Measurements from ENCODE around the gene KAT5. TPM values are rescaled to one million over a fixed set of nuclear protein-coding genes. Genes with fewer than 3 reads are reported as not detected.

Gene KAT5
- total RNA-seq, 1 experiment from 2014 or later, result 56.6 TPM

GRCh38 chr11:65720211-65720934, 8.3 kb downstream of the KAT5 start, which contains the start of gene RNASEH2C (continued):
- TF ChIP-seq ARID4B (CRISPR knock-in tag; IDR thresholded peaks at IDR 0.05; ENCODE audit: borderline replicate concordance), result peak; percentile 76; the same call in 1 of the 2 replicates
- TF ChIP-seq OVOL2 (CRISPR knock-in tag; IDR thresholded peaks at IDR 0.05; ENCODE audit: borderline replicate concordance), result no peak
- peak; percentile 31; the same call in 1 of the 2 replicates for TF ChIP-seq JUN (CRISPR knock-in tag; IDR thresholded peaks at IDR 0.05)
- no peak for TF ChIP-seq ZNF423 (CRISPR knock-in tag; IDR thresholded peaks at IDR 0.05)
- no peak for TF ChIP-seq ZNF671 (CRISPR knock-in tag; IDR thresholded peaks at IDR 0.05)
- peak; percentile 48; the same call in 1 of the 2 replicates for TF ChIP-seq USF2 (CRISPR knock-in tag; IDR thresholded peaks at IDR 0.05)
- TF ChIP-seq, protein P1, sequence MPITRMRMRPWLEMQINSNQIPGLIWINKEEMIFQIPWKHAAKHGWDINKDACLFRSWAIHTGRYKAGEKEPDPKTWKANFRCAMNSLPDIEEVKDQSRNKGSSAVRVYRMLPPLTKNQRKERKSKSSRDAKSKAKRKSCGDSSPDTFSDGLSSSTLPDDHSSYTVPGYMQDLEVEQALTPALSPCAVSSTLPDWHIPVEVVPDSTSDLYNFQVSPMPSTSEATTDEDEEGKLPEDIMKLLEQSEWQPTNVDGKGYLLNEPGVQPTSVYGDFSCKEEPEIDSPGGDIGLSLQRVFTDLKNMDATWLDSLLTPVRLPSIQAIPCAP (CRISPR knock-in tag; IDR thresholded peaks at IDR 0.05), result no peak; the same call in 1 of the 2 replicates
- no peak; the same call in 1 of the 2 replicates for TF ChIP-seq NR2C2 (CRISPR knock-in tag; IDR thresholded peaks at IDR 0.05)
- TF ChIP-seq, protein P2, sequence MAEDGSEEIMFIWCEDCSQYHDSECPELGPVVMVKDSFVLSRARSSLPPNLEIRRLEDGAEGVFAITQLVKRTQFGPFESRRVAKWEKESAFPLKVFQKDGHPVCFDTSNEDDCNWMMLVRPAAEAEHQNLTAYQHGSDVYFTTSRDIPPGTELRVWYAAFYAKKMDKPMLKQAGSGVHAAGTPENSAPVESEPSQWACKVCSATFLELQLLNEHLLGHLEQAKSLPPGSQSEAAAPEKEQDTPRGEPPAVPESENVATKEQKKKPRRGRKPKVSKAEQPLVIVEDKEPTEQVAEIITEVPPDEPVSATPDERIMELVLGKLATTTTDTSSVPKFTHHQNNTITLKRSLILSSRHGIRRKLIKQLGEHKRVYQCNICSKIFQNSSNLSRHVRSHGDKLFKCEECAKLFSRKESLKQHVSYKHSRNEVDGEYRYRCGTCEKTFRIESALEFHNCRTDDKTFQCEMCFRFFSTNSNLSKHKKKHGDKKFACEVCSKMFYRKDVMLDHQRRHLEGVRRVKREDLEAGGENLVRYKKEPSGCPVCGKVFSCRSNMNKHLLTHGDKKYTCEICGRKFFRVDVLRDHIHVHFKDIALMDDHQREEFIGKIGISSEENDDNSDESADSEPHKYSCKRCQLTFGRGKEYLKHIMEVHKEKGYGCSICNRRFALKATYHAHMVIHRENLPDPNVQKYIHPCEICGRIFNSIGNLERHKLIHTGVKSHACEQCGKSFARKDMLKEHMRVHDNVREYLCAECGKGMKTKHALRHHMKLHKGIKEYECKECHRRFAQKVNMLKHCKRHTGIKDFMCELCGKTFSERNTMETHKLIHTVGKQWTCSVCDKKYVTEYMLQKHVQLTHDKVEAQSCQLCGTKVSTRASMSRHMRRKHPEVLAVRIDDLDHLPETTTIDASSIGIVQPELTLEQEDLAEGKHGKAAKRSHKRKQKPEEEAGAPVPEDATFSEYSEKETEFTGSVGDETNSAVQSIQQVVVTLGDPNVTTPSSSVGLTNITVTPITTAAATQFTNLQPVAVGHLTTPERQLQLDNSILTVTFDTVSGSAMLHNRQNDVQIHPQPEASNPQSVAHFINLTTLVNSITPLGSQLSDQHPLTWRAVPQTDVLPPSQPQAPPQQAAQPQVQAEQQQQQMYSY (CRISPR knock-in tag; IDR thresholded peaks at IDR 0.05), result peak; percentile 62
- no peak for TF ChIP-seq NR3C1 (CRISPR knock-in tag; conservative IDR thresholded peaks at IDR 0.05; ENCODE audit: low read depth)
- TF ChIP-seq, protein P3, sequence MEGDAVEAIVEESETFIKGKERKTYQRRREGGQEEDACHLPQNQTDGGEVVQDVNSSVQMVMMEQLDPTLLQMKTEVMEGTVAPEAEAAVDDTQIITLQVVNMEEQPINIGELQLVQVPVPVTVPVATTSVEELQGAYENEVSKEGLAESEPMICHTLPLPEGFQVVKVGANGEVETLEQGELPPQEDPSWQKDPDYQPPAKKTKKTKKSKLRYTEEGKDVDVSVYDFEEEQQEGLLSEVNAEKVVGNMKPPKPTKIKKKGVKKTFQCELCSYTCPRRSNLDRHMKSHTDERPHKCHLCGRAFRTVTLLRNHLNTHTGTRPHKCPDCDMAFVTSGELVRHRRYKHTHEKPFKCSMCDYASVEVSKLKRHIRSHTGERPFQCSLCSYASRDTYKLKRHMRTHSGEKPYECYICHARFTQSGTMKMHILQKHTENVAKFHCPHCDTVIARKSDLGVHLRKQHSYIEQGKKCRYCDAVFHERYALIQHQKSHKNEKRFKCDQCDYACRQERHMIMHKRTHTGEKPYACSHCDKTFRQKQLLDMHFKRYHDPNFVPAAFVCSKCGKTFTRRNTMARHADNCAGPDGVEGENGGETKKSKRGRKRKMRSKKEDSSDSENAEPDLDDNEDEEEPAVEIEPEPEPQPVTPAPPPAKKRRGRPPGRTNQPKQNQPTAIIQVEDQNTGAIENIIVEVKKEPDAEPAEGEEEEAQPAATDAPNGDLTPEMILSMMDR (IDR thresholded peaks at IDR 0.05), result no peak
- TF ChIP-seq ESRRA (CRISPR knock-in tag; IDR thresholded peaks at IDR 0.05; ENCODE audit: borderline replicate concordance), result no peak; the same call in 1 of the 2 replicates
- no peak for TF ChIP-seq KAT7 (CRISPR knock-in tag; IDR thresholded peaks at IDR 0.05; ENCODE audit: borderline replicate concordance)
- TF ChIP-seq CREB1 (CRISPR knock-in tag; IDR thresholded peaks at IDR 0.05), result peak; percentile 47; the same call in 1 of the 2 replicates
- no peak for TF ChIP-seq ZNF219 (CRISPR knock-in tag; IDR thresholded peaks at IDR 0.05; ENCODE audit: borderline replicate concordance)
- no peak; the same call in 1 of the 2 replicates for TF ChIP-seq ZNF263 (CRISPR knock-in tag; IDR thresholded peaks at IDR 0.05; ENCODE audit: low read depth)
- TF ChIP-seq, protein P4, sequence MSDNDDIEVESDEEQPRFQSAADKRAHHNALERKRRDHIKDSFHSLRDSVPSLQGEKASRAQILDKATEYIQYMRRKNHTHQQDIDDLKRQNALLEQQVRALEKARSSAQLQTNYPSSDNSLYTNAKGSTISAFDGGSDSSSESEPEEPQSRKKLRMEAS (CRISPR knock-in tag; IDR thresholded peaks at IDR 0.05), result peak; percentile 80
- TF ChIP-seq SMAD4 (CRISPR knock-in tag; IDR thresholded peaks at IDR 0.05), result no peak
- TF ChIP-seq ZNF138 (CRISPR knock-in tag; conservative IDR thresholded peaks at IDR 0.05), result no peak
- TF ChIP-seq EMX1 (CRISPR knock-in tag; IDR thresholded peaks at IDR 0.05), result no peak
- TF ChIP-seq SMAD3 (CRISPR knock-in tag; IDR thresholded peaks at IDR 0.05; ENCODE audit: borderline replicate concordance), result no peak
- TF ChIP-seq ZNF232 (CRISPR knock-in tag; IDR thresholded peaks at IDR 0.05), result peak; percentile 44; the same call in 1 of the 2 replicates
- no peak for TF ChIP-seq PREB (CRISPR knock-in tag; IDR thresholded peaks at IDR 0.05; ENCODE audit: borderline replicate concordance)
- peak; percentile 52 for TF ChIP-seq SP1 (CRISPR knock-in tag; conservative IDR thresholded peaks at IDR 0.05)
- TF ChIP-seq, protein P5, sequence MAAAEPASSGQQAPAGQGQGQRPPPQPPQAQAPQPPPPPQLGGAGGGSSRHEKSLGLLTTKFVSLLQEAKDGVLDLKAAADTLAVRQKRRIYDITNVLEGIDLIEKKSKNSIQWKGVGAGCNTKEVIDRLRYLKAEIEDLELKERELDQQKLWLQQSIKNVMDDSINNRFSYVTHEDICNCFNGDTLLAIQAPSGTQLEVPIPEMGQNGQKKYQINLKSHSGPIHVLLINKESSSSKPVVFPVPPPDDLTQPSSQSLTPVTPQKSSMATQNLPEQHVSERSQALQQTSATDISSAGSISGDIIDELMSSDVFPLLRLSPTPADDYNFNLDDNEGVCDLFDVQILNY (CRISPR knock-in tag; IDR thresholded peaks at IDR 0.05), result peak; percentile 86; the same call in 1 of the 2 replicates

Measured in WTC11 (cell line).